Neural progenitor cell (in vitro differentiated cells): ENCODE measurements around the gene RASA2.

Experiments used
- EZH2phosphoT487 ChIP-seq: fragments of 200-600 bp; sonication (generic); IDR thresholded peaks from 2 replicates; pipeline ENCODE4 v1.6.1; 2017; ENCODE audit warnings: antibody characterized with exemption
- TF ChIP-seq, protein P1 (sequence below): fragments of 200-600 bp; sonication (generic); IDR thresholded peaks from 2 replicates; pipeline ENCODE4 v1.5.1; 2017; ENCODE audit warnings: antibody characterized with exemption, mild to moderate bottlenecking

DNA sequence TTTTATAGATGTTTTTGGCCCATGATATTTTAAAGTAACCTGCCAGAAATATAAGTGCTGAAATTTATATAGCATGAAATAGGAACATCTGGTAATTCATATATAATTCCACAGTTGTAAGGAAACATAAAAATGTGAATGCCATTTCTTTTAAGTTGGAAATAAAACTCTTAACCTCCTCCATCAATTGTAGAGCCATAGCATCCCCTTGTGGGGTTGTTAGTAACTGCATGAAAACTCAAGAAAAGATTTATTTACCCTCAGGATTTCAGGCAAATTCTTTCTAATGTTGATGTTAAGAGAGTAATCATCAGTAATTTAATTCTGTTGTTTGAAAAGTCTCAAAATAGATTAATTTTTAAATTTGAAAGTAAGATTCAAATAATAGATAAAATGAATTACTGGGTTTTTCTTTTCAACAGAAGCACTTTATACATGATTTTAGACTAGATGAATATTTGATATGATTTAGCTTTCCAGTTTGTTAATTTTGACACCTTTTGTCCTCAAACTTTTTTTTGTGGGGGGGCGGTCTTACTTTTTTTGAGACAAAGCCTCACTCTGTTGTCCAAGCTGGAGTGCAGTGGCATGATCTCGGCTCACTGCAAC lies 74.7 kb downstream of the RASA2 start:
- TF ChIP-seq, protein P1, sequence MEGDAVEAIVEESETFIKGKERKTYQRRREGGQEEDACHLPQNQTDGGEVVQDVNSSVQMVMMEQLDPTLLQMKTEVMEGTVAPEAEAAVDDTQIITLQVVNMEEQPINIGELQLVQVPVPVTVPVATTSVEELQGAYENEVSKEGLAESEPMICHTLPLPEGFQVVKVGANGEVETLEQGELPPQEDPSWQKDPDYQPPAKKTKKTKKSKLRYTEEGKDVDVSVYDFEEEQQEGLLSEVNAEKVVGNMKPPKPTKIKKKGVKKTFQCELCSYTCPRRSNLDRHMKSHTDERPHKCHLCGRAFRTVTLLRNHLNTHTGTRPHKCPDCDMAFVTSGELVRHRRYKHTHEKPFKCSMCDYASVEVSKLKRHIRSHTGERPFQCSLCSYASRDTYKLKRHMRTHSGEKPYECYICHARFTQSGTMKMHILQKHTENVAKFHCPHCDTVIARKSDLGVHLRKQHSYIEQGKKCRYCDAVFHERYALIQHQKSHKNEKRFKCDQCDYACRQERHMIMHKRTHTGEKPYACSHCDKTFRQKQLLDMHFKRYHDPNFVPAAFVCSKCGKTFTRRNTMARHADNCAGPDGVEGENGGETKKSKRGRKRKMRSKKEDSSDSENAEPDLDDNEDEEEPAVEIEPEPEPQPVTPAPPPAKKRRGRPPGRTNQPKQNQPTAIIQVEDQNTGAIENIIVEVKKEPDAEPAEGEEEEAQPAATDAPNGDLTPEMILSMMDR = peak; percentile 99
- TF ChIP-seq EZH2phosphoT487 = no peak
